HepG2 (cell line): ENCODE results near the gene ESYT1. TPM values are rescaled to one million over a fixed set of nuclear protein-coding genes. Genes with fewer than 3 reads are reported as not detected.

Source experiments
- CHCHD3 ChIP-seq: sonication (generic); formaldehyde crosslinking; IDR thresholded peaks from 2 replicates; pipeline ENCODE4 v1.8.0; 2022; ENCODE audit warnings: mild to moderate bottlenecking, missing genetic modification reagents, moderate library complexity
- KLF9 ChIP-seq: IDR thresholded peaks from 2 replicates; pipeline ENCODE4 v1.6.1; 2016; ENCODE audit warnings: low read depth
- SCMH1 ChIP-seq: sonication (generic); formaldehyde crosslinking; IDR thresholded peaks from 2 replicates; pipeline ENCODE4 v1.9.0; 2021; ENCODE audit warnings: missing genetic modification reagents, mild to moderate bottlenecking, borderline replicate concordance
- TAF15 ChIP-seq: fragments of 200-400 bp; formaldehyde crosslinking; IDR thresholded peaks from one replicate; pipeline ENCODE4 v1.6.1; 2018; ENCODE audit warnings: mild to moderate bottlenecking, low read depth, low read length; ENCODE audit not compliant: poor library complexity, severe bottlenecking
- ZNF230 ChIP-seq: sonication (generic); formaldehyde crosslinking; IDR thresholded peaks from 2 replicates; pipeline ENCODE4 v1.4.0; 2020; ENCODE audit warnings: mild to moderate bottlenecking, missing genetic modification reagents
- ZNF235 ChIP-seq: sonication (generic); formaldehyde crosslinking; IDR thresholded peaks from 2 replicates; pipeline ENCODE4 v1.8.1; 2023; ENCODE audit warnings: mild to moderate bottlenecking, missing genetic modification reagents, borderline replicate concordance
- ZNF619 ChIP-seq: sonication (generic); formaldehyde crosslinking; IDR thresholded peaks from 2 replicates; pipeline ENCODE4 v1.4.0; 2020; ENCODE audit warnings: mild to moderate bottlenecking, missing genetic modification reagents
- ZNF766 ChIP-seq: sonication (generic); formaldehyde crosslinking; IDR thresholded peaks from 2 replicates; pipeline ENCODE4 v1.5.0; 2020; ENCODE audit warnings: missing genetic modification reagents, borderline replicate concordance
- polyA plus RNA-seq, 8 experiments: library from polyadenylated mRNA; depleted of rRNA in 3 of 8; stranded (reverse) in 7 of 8; unstranded in 1 of 8; fragments of >200 nt; fragmentation: Illumina TruSeq in 4 of 8; extraction: Trizol in 4 of 8; gene quantifications; 2 replicates each; pipeline versions ENCODE4 v1.2.1 to v1.2.3, GENCODE V29; 2011 to 2016; ENCODE audit warnings: low read depth in 4 of 8, missing spikeins in 1 of 8, mixed read lengths in 1 of 8; ENCODE audit not compliant: insufficient read depth in 1 of 8
- total RNA-seq, 5 experiments: library from RNA; depleted of rRNA; stranded (reverse); fragments of >200 nt; fragmentation: Illumina TruSeq; extraction: Trizol; gene quantifications; 2 replicates each; pipeline ENCODE4 v1.2.3, GENCODE V29; 2016; ENCODE audit warnings: low read depth in 1 of 5
- TF ChIP-seq, protein P1 (sequence below): sonication (generic); formaldehyde crosslinking; IDR thresholded peaks from 2 replicates; pipeline ENCODE4 v1.4.0; 2020; ENCODE audit warnings: missing genetic modification reagents
- TF ChIP-seq, protein P2 (sequence below): sonication (generic); formaldehyde crosslinking; IDR thresholded peaks from 2 replicates; pipeline ENCODE4 v1.8.0; 2022; ENCODE audit warnings: mild to moderate bottlenecking, missing genetic modification reagents, moderate library complexity
- TF ChIP-seq, protein P3 (sequence below): sonication (generic); formaldehyde crosslinking; IDR thresholded peaks from 2 replicates; pipeline ENCODE4 v1.8.0; 2022; ENCODE audit warnings: missing genetic modification reagents, mild to moderate bottlenecking, inconsistent platforms, borderline replicate concordance
- TF ChIP-seq, protein P4 (sequence below): sonication (generic); formaldehyde crosslinking; IDR thresholded peaks from 2 replicates; pipeline ENCODE4 v1.4.0; 2020; ENCODE audit warnings: low read depth, mild to moderate bottlenecking, missing genetic modification reagents
- TF ChIP-seq, protein P5 (sequence below): sonication (generic); formaldehyde crosslinking; IDR thresholded peaks from 2 replicates; pipeline ENCODE4 v1.5.1; 2020; ENCODE audit warnings: mild to moderate bottlenecking, missing genetic modification reagents, moderate library complexity
- TF ChIP-seq, protein P6 (sequence below): sonication (generic); formaldehyde crosslinking; IDR thresholded peaks from 2 replicates; pipeline ENCODE4 v1.5.1; 2020; ENCODE audit warnings: missing genetic modification reagents, mild to moderate bottlenecking, borderline replicate concordance

The ESYT1 gene
- total and polyA plus RNA-seq, 2 of the 13 experiments (the other 11 are each of a cell fraction or from before 2014, with no cell fraction given): 66.9 to 71.0 TPM

DNA sequence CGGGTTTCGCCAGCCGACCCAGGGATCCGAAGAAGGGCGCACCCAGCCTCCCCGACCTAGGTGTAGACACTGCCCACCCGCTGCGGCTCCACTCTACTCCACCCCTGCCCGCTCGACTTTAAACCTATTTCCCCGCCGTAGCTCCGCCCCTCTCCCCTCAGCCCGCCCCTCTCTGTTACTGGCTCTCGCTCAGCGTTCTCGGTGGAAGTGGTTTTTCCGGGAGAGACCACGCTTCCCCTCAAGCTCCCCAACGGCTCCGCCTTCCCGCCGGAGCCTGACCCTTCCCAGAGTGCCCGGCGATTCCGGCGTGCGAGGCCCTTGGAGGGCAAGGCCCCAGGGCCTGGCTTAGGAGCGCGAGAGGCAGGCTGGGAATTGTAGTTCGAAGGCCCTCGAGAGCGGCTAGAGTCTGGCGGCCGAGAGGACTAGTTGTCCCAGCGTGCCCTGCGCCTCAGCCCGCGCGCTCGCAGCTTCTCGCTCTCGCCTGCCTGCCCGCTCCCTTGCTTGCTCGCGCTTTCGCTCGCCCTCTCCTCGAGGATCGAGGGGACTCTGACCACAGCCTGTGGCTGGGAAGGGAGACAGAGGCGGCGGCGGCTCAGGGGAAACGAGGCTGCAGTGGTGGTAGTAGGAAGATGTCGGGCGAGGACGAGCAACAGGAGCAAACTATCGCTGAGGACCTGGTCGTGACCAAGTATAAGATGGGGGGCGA is 23.8 kb upstream of the ESYT1 start, which contains the start of gene PA2G4 (continued):
- TF ChIP-seq, protein P1, sequence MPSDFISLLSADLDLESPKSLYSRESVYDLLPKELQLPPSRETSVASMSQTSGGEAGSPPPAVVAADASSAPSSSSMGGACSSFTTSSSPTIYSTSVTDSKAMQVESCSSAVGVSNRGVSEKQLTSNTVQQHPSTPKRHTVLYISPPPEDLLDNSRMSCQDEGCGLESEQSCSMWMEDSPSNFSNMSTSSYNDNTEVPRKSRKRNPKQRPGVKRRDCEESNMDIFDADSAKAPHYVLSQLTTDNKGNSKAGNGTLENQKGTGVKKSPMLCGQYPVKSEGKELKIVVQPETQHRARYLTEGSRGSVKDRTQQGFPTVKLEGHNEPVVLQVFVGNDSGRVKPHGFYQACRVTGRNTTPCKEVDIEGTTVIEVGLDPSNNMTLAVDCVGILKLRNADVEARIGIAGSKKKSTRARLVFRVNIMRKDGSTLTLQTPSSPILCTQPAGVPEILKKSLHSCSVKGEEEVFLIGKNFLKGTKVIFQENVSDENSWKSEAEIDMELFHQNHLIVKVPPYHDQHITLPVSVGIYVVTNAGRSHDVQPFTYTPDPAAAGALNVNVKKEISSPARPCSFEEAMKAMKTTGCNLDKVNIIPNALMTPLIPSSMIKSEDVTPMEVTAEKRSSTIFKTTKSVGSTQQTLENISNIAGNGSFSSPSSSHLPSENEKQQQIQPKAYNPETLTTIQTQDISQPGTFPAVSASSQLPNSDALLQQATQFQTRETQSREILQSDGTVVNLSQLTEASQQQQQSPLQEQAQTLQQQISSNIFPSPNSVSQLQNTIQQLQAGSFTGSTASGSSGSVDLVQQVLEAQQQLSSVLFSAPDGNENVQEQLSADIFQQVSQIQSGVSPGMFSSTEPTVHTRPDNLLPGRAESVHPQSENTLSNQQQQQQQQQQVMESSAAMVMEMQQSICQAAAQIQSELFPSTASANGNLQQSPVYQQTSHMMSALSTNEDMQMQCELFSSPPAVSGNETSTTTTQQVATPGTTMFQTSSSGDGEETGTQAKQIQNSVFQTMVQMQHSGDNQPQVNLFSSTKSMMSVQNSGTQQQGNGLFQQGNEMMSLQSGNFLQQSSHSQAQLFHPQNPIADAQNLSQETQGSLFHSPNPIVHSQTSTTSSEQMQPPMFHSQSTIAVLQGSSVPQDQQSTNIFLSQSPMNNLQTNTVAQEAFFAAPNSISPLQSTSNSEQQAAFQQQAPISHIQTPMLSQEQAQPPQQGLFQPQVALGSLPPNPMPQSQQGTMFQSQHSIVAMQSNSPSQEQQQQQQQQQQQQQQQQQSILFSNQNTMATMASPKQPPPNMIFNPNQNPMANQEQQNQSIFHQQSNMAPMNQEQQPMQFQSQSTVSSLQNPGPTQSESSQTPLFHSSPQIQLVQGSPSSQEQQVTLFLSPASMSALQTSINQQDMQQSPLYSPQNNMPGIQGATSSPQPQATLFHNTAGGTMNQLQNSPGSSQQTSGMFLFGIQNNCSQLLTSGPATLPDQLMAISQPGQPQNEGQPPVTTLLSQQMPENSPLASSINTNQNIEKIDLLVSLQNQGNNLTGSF (CRISPR knock-in tag): peak; percentile 66; the same call in 1 of the 2 replicates
- TF ChIP-seq, protein P2, sequence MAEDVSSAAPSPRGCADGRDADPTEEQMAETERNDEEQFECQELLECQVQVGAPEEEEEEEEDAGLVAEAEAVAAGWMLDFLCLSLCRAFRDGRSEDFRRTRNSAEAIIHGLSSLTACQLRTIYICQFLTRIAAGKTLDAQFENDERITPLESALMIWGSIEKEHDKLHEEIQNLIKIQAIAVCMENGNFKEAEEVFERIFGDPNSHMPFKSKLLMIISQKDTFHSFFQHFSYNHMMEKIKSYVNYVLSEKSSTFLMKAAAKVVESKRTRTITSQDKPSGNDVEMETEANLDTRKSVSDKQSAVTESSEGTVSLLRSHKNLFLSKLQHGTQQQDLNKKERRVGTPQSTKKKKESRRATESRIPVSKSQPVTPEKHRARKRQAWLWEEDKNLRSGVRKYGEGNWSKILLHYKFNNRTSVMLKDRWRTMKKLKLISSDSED (CRISPR knock-in tag): no peak
- TF ChIP-seq ZNF230 (CRISPR knock-in tag) (0 out of 2 replicates have a peak, but pooled peaks have one; percentile 17), ZNF766 (CRISPR knock-in tag) (peak; percentile 64; the same call in 1 of the 2 replicates), KLF9 (peak; percentile 62; the same call in 1 of the 2 replicates), SCMH1 (no peak), ZNF619 (CRISPR knock-in tag) (peak; percentile 42; the same call in 1 of the 2 replicates), TAF15 (peak; percentile 74), ZNF235 (no peak), CHCHD3 (peak; percentile 77; the same call in 1 of the 2 replicates)
- TF ChIP-seq, protein P3, sequence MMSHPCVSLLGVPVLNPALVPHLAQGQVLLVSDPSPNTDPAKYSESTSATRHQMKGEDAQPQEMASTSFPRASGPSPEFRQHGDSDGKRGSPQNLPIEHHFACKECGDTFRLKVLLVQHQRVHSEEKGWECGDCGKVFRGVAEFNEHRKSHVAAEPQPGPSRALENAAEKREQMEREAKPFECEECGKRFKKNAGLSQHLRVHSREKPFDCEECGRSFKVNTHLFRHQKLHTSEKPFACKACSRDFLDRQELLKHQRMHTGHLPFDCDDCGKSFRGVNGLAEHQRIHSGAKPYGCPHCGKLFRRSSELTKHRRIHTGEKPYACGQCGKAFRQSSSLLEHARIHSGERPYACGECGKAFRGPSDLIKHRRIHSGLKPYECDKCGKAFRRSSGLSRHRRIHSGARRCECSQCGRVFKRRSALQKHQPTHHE (CRISPR knock-in tag): peak; percentile 92
- TF ChIP-seq, protein P4, sequence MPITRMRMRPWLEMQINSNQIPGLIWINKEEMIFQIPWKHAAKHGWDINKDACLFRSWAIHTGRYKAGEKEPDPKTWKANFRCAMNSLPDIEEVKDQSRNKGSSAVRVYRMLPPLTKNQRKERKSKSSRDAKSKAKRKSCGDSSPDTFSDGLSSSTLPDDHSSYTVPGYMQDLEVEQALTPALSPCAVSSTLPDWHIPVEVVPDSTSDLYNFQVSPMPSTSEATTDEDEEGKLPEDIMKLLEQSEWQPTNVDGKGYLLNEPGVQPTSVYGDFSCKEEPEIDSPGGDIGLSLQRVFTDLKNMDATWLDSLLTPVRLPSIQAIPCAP (CRISPR knock-in tag): no peak
- TF ChIP-seq, protein P5, sequence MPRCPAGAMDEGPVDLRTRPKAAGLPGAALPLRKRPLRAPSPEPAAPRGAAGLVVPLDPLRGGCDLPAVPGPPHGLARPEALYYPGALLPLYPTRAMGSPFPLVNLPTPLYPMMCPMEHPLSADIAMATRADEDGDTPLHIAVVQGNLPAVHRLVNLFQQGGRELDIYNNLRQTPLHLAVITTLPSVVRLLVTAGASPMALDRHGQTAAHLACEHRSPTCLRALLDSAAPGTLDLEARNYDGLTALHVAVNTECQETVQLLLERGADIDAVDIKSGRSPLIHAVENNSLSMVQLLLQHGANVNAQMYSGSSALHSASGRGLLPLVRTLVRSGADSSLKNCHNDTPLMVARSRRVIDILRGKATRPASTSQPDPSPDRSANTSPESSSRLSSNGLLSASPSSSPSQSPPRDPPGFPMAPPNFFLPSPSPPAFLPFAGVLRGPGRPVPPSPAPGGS: peak; percentile 60; the same call in 1 of the 2 replicates
- TF ChIP-seq, protein P6, sequence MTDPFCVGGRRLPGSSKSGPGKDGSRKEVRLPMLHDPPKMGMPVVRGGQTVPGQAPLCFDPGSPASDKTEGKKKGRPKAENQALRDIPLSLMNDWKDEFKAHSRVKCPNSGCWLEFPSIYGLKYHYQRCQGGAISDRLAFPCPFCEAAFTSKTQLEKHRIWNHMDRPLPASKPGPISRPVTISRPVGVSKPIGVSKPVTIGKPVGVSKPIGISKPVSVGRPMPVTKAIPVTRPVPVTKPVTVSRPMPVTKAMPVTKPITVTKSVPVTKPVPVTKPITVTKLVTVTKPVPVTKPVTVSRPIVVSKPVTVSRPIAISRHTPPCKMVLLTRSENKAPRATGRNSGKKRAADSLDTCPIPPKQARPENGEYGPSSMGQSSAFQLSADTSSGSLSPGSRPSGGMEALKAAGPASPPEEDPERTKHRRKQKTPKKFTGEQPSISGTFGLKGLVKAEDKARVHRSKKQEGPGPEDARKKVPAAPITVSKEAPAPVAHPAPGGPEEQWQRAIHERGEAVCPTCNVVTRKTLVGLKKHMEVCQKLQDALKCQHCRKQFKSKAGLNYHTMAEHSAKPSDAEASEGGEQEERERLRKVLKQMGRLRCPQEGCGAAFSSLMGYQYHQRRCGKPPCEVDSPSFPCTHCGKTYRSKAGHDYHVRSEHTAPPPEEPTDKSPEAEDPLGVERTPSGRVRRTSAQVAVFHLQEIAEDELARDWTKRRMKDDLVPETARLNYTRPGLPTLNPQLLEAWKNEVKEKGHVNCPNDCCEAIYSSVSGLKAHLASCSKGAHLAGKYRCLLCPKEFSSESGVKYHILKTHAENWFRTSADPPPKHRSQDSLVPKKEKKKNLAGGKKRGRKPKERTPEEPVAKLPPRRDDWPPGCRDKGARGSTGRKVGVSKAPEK: no peak
